BE2C (cell line): ENCODE data around the gene MCU.
"Not testable (repeated sequence)": the region's sequence is repeated elsewhere in the genome, so short reads cannot be mapped to it uniquely, and the experiment has no call there.

Experiments used
- DNase-seq: peaks from one replicate; pipeline ENCODE4 v3.0.0-alpha.2; 2020
- H3K27me3 ChIP-seq: fragments of 250-450 bp; sonication (Bioruptor Pico); 2 replicates; pipeline ENCODE4 v1.5.1; 2020; ENCODE audit warnings: mild to moderate bottlenecking
- H3K36me3 ChIP-seq: fragments of 250-450 bp; sonication (Bioruptor Pico); 2 replicates; pipeline ENCODE4 v1.5.1; 2020; ENCODE audit warnings: mild to moderate bottlenecking
- H3K4me1 ChIP-seq: fragments of 250-450 bp; sonication (Bioruptor Pico); 2 replicates; pipeline ENCODE4 v1.5.1; 2020
- H3K4me3 ChIP-seq: 2 replicates; pipeline ENCODE4 v1.5.1; 2011; ENCODE audit warnings: low read depth, low read length
- H3K9me3 ChIP-seq: fragments of 250-450 bp; sonication (Bioruptor Pico); 2 replicates; pipeline ENCODE4 v1.5.1; 2020
- TF ChIP-seq, protein P1 (sequence below): IDR thresholded peaks from 2 replicates; pipeline ENCODE4 v1.5.1; 2012; ENCODE audit warnings: mild to moderate bottlenecking, low read depth, low read length

MCU gene

DNA sequence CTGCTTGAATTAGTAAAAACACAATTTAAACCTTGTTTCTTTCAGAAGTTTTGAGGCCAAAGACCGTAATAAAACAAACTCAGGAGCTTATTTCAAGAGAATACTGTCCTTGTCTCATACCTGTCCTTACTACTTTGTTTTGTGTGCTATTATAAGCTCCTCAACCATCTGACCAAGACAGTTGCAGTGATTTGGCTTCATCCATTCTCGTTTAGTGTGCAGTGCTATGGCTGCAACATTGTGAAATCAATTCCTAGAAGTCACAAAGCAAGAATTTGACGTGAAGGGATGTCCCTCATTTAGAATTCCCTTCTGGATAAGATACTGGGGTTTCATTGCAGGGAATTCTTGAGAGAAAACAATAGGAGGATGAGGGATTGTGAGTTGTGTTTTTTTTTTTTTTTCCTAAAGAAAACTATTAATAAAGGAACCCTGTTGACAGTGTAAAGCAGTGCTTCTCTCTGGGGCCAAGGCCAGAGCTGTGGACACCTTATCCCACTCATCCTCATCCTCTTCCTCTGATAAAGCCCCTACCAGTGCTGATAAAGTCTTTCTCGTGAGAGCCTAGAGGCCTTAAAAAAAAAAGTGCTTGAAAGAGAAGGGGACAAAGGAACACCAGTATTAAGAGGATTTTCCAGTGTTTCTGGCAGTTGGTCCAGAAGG lies 201.3 kb downstream of the MCU start, which contains the start of gene OIT3:
TSS of gene OIT3 (plus strand) at position 604 of the 663 bp plus-strand sequence. CDS start 60 bp downstream, outside the sequence.
- Histone ChIP-seq H3K36me3 (no peaks in the 10 kb centered on the region), H3K9me3 (no peaks in the 10 kb centered on the region), H3K27me3 (no peaks in the 10 kb centered on the region), H3K4me1 (no peaks in the 10 kb centered on the region), H3K4me3 (no peak within 1 kb of the TSS)
- TF ChIP-seq, protein P1, sequence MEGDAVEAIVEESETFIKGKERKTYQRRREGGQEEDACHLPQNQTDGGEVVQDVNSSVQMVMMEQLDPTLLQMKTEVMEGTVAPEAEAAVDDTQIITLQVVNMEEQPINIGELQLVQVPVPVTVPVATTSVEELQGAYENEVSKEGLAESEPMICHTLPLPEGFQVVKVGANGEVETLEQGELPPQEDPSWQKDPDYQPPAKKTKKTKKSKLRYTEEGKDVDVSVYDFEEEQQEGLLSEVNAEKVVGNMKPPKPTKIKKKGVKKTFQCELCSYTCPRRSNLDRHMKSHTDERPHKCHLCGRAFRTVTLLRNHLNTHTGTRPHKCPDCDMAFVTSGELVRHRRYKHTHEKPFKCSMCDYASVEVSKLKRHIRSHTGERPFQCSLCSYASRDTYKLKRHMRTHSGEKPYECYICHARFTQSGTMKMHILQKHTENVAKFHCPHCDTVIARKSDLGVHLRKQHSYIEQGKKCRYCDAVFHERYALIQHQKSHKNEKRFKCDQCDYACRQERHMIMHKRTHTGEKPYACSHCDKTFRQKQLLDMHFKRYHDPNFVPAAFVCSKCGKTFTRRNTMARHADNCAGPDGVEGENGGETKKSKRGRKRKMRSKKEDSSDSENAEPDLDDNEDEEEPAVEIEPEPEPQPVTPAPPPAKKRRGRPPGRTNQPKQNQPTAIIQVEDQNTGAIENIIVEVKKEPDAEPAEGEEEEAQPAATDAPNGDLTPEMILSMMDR = no peak
- DNase-seq = no peak

DNA sequence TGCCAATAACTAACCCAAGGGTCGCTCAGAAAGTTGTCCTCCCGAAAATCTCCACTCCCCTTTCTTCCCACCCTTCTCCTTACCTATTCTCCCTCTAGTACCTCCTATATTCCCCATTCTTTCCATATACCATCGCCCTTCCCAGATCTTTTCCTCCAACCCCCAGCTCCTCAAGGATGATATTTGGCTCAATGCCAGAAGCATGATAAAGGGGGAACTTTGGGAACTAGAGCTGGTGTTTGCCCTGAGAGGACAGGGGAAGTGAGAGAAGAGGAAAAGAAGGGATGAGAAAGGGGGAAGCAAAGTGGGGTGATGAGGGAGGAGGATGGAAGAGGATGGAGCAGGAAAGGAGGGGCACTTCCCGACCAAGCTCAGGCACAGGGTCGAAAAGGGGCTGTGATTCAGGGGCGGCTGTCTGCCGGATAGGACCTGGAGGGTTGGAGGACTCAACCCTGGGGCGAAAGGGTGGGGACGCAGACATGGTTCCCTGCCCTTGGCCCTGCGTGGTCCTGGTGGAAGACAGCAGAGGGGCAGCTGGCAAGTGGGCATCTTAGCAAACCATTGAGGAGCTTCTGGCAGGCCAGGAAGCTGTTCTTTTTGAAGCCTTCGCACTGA lies 203.4 kb downstream of the MCU start:
- H3K9me3 ChIP-seq = no peaks in the 10 kb centered on the region

GRCh38 chr10:72898616-72899015 lies 206.7 kb downstream of the MCU start:
- TF ChIP-seq, protein P1 = no peak
- Histone ChIP-seq H3K4me3 (no peak overlapping the region), H3K27me3 (no peaks in the 10 kb centered on the region), H3K36me3 (no peaks in the 10 kb centered on the region), H3K4me1 (no peaks in the 10 kb centered on the region), H3K9me3 (no peaks in the 10 kb centered on the region)
- DNase-seq = no peak

More for the DNA sequence above, 203.4 kb downstream of the MCU start:
- Histone ChIP-seq H3K36me3 (no peaks in the 10 kb centered on the region), H3K27me3 (no peaks in the 10 kb centered on the region), H3K4me1 (no peaks in the 10 kb centered on the region), H3K4me3 (no peak overlapping the region)
- no peak for DNase-seq
- TF ChIP-seq, protein P1 = no peak

GRCh38 chr10:72899545-72899944 lies 207.6 kb downstream of the MCU start:
- no peaks in the 10 kb centered on the region for H3K4me1 ChIP-seq
- no peaks in the 10 kb centered on the region for H3K27me3 ChIP-seq
- no peaks in the 10 kb centered on the region for H3K36me3 ChIP-seq
- H3K9me3 ChIP-seq = no peaks in the 10 kb centered on the region
- no peak for DNase-seq
- TF ChIP-seq, protein P1 = no peak
- H3K4me3 ChIP-seq = no peak overlapping the region

DNA sequence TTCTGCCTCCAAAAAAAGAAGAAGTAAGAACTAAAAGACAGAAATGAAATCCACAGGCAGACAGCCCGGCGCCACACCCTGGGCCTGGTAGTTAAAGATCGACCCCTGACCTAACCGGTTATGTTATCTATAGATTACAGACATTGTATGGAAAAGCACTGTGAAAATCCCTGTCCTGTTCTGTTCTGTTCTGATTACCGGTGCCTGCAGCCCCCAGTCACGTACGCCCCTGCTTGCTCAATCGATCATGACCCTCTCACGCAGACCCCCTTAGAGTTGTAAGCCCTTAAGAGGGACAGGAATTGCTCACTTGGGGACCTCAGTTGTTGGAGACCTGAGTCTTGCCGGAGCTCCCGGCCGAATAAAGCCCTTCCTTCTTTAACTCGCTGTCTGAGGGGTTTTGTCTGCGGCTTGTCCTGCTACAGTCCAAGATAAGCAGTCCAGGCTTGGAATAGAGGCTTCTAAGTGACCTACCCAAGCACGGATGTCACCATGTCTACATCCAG lies 212.1 kb downstream of the MCU start:
- H3K4me3 ChIP-seq, H3K36me3 ChIP-seq, DNase-seq, H3K9me3 ChIP-seq, H3K27me3 ChIP-seq, H3K4me1 ChIP-seq: not testable (repeated sequence)

DNA sequence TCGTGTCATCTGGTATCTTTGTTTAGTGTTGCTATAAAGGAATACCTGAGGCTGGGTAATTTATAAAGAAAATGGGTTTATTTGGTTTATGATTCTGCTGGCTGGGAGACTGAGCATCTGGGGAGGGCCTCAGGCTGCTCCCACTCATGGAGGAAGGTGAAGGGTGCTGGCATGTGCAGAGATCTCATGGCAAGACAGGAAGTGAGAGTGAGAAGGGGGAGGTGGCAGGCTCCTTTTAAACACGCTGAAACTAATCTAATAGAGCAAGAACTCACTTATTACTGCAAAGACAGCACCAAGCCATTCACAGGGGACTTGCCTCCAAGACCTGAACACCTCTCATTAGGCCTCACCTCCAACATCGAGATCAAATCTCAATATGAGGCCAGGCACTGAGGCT lies 212.9 kb downstream of the MCU start:
- H3K9me3 ChIP-seq = no peaks in the 10 kb centered on the region
- H3K4me3 ChIP-seq = no peak overlapping the region
- TF ChIP-seq, protein P1 = no peak
- H3K4me1 ChIP-seq = no peaks in the 10 kb centered on the region
- no peak for DNase-seq
- no peaks in the 10 kb centered on the region for H3K36me3 ChIP-seq
- H3K27me3 ChIP-seq = no peaks in the 10 kb centered on the region
